GM20000 (cell line): Measurements from ENCODE around the gene LDLR.

Experiments used
- DNase-seq: peaks from one replicate; pipeline ENCODE4 v3.0.0; 2012; ENCODE audit warnings: low spot score
- CTCF ChIP-seq: IDR thresholded peaks from 2 replicates; pipeline ENCODE4 v1.5.1; 2012; ENCODE audit warnings: mild to moderate bottlenecking, control low read depth; ENCODE audit errors: extremely low read depth, missing control alignments

Gene LDLR

GRCh38 chr19:11089254-11090013 lies at the start of gene LDLR:
Gene LDLR (plus strand): TSS chr19:11089463. CDS start chr19:11089549, 86 bp downstream.
- no peak for TF ChIP-seq CTCF
- peak; percentile 80 for DNase-seq

- DNase-seq: no peak
- no peak for TF ChIP-seq CTCF
Measured at GRCh38 chr19:11041194-11041593, 48.1 kb upstream of the LDLR start.

GRCh38 chr19:11041966-11042627 lies 47.2 kb upstream of the LDLR start:
- DNase-seq: no peak
- no peak for TF ChIP-seq CTCF

GRCh38 chr19:11044431-11044830 lies 44.8 kb upstream of the LDLR start:
- DNase-seq: no peak
- no peak for TF ChIP-seq CTCF

GRCh38 chr19:11045536-11045935 lies 43.7 kb upstream of the LDLR start:
- no peak for TF ChIP-seq CTCF

GRCh38 chr19:11046605-11047354 lies 42.5 kb upstream of the LDLR start:
- no peak for TF ChIP-seq CTCF
- DNase-seq: no peak

More at GRCh38 chr19:11045536-11045935, 43.7 kb upstream of the LDLR start:
- no peak for DNase-seq

GRCh38 chr19:11047866-11048265 lies 41.4 kb upstream of the LDLR start:
- DNase-seq: no peak
- no peak for TF ChIP-seq CTCF
